Pulmonary artery endothelial cell (primary cell): ENCODE data around the gene YJEFN3. TPM values are rescaled to one million over a fixed set of nuclear protein-coding genes. Genes with fewer than 3 reads are reported as not detected.

Experiments used
- DNase-seq: peaks from one replicate; pipeline ENCODE4 v3.0.0-alpha.2; 2011; ENCODE audit warnings: low read depth, low spot score
- total RNA-seq: library from RNA; depleted of rRNA; stranded (reverse); fragments of >200 nt; gene quantifications from 2 replicates; pipeline ENCODE4 v1.2.3, GENCODE V29; 2014

YJEFN3 gene
- total RNA-seq, 1 donor from 2014 or later: 0.13 TPM

DNA sequence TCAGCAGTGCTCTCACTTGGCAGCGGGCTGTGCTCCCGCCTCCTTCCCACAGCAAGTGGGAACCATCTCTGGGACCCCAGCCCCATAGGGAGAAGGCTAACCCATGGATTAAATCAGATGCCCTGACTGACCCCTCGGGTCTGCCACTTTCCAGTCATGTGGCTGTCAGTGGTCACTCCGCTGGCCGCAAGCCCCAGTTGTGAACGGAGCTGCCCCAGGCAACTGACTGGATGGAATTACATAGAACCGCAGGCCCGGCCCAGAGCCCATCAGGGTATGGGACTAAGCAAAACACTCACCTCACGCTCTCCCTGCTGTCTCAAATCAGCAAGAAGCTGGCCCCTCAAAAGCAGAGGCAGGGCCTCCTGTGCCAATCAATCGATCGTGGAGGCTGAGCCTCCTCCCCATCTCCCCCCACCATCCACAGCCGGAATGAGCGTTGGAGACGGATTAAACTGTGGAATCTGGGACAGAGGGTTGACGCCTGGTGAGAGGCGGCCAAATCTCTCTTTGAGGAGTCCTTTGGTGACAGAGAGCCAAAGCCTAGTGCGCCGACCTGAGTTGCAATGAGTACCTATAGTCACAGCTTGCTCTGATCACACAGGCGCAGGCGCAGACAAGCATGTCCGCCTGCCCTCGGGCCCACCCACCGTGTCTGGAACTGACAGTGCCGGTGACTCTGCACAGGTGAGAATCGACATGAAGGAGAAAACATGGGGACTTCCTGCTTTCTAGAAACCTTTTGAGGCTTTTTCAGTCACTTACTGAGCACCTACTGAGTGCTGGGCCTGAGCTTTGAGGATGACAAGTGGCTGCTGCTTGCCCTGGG is 51.0 kb downstream of the YJEFN3 start:
- no peak for DNase-seq

DNA sequence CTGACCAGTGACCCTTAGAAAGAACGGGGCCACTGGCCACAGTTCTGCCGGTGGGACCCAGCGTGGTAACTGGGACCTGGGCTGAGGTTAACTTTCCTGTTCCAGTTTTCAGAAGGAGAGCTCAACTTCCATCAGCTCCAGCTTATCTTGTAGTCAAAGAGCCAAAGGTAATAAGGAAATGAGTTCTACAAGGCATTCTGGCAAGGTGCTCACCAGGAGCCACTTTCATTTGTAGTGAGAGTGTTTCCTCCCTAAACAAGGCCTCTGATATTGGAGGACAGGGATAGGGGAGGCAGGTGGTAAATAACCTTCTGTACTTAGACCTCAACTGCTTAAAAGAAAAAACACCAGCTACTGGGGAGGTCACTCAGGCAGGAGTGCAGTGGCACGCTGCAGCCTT is 51.7 kb downstream of the YJEFN3 start:
- no peak for DNase-seq

DNA sequence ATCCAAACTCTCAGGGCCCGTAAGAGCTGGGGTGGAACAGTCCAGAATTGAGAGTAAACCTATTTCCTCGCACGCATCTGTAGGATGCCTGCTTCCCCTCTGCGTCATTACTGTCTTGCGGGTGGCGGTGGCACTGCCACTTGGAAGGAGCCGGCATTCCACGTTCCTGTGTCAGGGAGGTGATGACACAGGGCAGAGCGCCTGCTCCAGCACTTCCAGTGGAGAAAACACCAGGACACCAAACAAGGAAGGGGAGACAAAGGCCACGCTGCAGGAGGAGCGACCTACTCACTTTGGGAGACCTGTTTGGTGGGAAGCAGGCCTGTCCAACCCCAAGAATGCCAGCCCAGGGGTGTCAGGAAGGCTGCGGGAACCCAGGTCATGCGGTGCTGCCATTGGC is 52.7 kb downstream of the YJEFN3 start:
- no peak for DNase-seq

DNA sequence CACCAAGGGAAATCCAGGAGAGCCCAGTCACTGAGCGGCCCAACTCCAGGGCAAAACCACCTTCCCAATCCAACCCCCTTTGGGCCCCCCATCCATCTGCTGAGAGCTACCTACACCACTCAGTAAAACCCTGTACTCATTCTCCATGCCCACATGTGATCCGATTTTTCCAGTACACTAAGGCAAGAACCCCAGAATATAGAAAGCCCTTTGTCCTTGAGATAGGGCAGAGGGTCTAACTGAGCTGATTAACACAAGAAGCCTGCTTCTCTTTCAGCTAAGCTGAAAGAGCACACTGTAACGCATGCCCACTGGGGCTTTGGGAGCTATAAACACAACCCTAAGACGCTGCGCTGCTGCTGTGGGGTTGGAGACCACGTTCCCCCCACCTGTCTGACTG is 53.8 kb downstream of the YJEFN3 start:
- no peak for DNase-seq

DNA sequence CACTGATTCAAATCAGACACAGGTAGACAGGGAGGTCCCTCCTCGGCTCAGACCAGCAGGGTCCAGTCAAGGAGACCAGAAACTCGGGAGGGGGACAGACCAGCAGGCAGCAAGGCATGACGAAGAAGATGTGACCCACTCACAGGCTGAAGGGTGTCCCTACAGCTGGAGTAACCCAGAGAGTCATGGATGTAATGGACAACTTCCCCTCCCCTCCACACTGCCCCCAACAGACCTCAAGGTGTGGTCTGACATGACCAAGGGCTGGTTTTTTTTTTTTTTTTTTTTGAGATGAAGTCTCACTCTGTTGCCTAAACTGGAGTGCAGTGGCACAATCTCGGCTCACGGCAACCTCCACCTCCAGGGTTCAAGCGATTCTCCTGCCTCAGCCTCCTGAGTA is 55.6 kb downstream of the YJEFN3 start:
- no peak for DNase-seq

Other genes with a start within 250 kb of the YJEFN3 start
- gene SUGP1, start 208.4 kb upstream of the YJEFN3 start, total RNA-seq: 23.9 and 28.7 TPM in 2 replicates
- gene MAU2, start 208.1 kb upstream of the YJEFN3 start, total RNA-seq: 23.7 and 29.1 TPM in 2 replicates
- 67.4 and 72.9 TPM in 2 replicates for gene GATAD2A, start 123.2 kb upstream of the YJEFN3 start, total RNA-seq
- 0.79 and 1.3 TPM in 2 replicates for gene TSSK6, start 13.4 kb upstream of the YJEFN3 start, total RNA-seq
- 152 and 173 TPM in 2 replicates for gene NDUFA13, start 12.7 kb upstream of the YJEFN3 start, total RNA-seq
- gene CILP2, start 9.4 kb downstream of the YJEFN3 start, total RNA-seq: not detected in 2 replicates
- 0.07 TPM in 2 replicates for gene PBX4, start 89.8 kb downstream of the YJEFN3 start, total RNA-seq
- 0.33 and 0.53 TPM in 2 replicates for gene LPAR2, start 99.3 kb downstream of the YJEFN3 start, total RNA-seq
- gene GMIP, start 114.7 kb downstream of the YJEFN3 start, total RNA-seq: 7.2 and 9.2 TPM in 2 replicates
- 21.9 and 26.6 TPM in 2 replicates for gene ATP13A1, start 134.8 kb downstream of the YJEFN3 start, total RNA-seq
- gene ZNF101, start 139.9 kb downstream of the YJEFN3 start, total RNA-seq: 11.0 and 15.7 TPM in 2 replicates
- gene ZNF14, start 204.2 kb downstream of the YJEFN3 start, total RNA-seq: 3.7 and 5.2 TPM in 2 replicates